HG03159 (cell line): Measurements from ENCODE around the gene CAMKK1.
A peak's percentile ranks its signal among the peaks of the same experiment; 100 is the strongest.
"Not testable (repeated sequence)": the region's sequence is repeated elsewhere in the genome, so short reads cannot be mapped to it uniquely, and the experiment has no call there.

Experiments used
- ATAC-seq: cut with Tn5 transposase; IDR thresholded peaks from one replicate; pipeline ENCODE4 v1.9.1; 2021; ENCODE audit warnings: mild to moderate bottlenecking, moderate library complexity; ENCODE audit not compliant: unreplicated experiment

The CAMKK1 gene

DNA sequence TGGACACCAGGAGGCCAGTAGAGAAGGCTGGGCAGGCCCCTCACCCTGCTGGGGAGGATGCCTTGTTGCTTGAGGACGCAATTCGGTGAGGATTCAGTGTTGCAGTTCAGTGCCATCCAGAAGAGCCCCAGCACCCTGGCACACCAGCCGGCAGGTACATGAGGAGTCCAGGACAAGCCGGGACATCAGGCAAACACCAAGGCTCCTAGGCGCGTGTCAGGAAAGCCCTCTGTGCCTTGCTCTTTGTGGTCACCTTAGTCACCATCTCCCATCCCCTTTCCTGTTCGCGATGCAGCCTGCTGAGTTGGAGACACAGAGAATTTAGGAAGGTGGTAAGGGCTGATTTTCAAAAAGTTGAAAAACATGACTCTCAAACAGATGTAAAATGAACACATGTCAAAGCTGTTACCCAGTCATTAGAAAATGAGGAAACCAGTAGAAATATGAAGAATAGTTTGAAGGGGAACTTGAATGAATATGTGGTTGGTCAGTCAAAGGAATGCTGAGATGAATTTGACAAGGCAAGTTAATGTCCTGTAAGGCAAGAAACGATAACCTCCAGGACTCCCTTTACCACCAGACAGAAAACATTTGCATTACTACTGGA, 44.5 kb downstream of the CAMKK1 start:
- ATAC-seq: no peak

GRCh38 chr17:3847165-3847670, 45.6 kb downstream of the CAMKK1 start:
- ATAC-seq: no peak

DNA sequence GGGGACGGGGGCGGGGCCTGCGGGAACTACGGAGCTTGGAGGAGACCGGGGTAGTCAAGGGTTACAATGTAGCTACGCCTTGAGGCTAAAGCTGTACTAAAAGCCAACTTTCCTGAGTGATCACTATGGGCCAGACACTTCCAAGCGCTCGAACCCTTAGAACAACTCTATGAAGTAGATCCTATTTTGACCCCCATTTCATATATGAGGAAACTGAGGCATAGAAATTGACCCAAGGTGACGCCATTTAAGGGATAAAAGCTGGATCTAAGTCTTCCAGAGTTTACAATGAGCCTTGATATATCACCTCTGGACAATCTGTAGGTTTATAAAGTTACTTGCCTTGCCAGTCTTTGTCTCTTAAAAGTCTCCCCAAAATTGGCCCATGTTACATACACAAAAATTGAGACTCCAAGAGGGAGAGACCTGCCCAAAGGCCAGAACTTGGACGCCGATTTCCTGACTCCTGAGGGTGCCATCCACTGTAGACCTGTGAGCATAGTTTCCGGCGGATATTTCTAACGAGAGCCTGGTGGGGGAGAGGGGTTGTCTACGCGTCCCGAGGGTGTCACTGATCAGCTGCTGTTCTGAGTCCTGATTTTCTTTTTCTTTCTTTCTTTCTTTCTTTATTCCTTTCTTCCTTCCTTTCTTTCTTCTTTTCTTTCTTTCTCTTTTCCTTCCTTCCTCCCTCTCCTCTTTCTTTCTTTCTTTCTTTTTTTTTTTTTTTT, 46.3 kb downstream of the CAMKK1 start:
- no peak for ATAC-seq

- ATAC-seq: peak; percentile 95
These were observed 47.0 kb downstream of the CAMKK1 start, which contains the start of gene NCBP3 for GRCh38 chr17:3845621-3846436. Gene NCBP3, minus strand, starts transcription at chr17:3846246. Its CDS starts 23 bp downstream, at chr17:3846223.

DNA sequence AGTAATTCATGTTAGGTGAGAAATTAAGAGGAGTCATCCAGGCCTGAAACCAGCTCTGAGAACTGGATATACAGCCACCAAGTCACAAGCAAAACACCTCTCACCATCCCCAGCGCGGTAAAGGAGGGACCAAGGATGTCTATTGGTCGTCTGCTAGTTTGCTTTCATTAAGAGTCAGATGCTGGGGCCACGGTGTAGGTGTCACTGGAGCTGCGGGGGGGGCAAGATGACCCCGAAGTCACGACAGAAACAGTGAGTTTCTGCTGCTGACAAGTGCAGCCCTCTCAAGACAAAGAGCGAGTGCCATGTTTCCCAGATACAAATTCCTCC, 47.6 kb downstream of the CAMKK1 start:
- peak; percentile 14 for ATAC-seq

- ATAC-seq: not testable (repeated sequence)
These were observed 48.3 kb downstream of the CAMKK1 start for GRCh38 chr17:3844556-3844955.

- no peak for ATAC-seq
These were observed 48.8 kb downstream of the CAMKK1 start for GRCh38 chr17:3843935-3844516.

DNA sequence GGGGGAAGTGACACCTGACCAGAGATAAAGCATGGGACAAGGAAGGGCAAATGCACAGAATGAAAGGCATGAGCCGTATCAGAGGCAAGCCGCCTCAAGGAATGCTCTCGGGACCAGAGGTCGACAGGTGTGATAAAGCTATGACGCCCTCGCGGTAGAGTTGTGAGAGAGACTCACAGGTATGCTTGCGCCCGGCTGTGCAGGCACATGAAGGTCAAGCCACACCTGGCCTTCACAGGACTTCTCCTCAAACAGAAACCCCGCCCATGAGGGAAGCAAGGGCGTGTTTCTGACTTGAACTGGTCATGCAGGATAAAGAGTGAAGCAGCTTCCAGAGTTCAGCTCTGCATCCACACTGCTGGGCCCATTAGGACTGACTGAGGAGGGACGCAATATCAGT, 54.6 kb downstream of the CAMKK1 start:
- ATAC-seq: no peak

GRCh38 chr17:3836551-3836950, 56.3 kb downstream of the CAMKK1 start:
- ATAC-seq: no peak

GRCh38 chr17:3835410-3836229, 57.2 kb downstream of the CAMKK1 start:
- no peak for ATAC-seq

DNA sequence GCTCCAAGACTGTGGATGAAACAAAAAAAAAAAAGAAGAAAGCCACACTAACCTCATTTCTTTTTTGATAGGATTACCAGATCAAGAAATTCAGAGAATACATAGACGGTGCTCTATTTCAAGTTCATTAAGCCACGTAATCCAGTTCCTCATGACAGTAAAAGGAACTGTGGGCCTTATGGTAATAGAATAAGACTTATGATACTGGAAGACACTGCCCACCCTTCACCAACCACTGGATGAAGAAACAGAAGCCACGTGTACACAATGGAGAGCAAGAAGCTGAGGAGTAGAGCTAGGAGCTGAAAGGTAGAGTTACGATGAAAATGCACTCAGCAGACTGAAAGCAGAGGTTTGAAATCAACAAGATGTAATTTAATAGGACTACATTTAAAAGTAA, 58.0 kb downstream of the CAMKK1 start:
- no peak for ATAC-seq

GRCh38 chr17:3828852-3829232, 64.0 kb downstream of the CAMKK1 start:
- ATAC-seq: no peak

GRCh38 chr17:3828151-3828851, 64.6 kb downstream of the CAMKK1 start:
- ATAC-seq: no peak

DNA sequence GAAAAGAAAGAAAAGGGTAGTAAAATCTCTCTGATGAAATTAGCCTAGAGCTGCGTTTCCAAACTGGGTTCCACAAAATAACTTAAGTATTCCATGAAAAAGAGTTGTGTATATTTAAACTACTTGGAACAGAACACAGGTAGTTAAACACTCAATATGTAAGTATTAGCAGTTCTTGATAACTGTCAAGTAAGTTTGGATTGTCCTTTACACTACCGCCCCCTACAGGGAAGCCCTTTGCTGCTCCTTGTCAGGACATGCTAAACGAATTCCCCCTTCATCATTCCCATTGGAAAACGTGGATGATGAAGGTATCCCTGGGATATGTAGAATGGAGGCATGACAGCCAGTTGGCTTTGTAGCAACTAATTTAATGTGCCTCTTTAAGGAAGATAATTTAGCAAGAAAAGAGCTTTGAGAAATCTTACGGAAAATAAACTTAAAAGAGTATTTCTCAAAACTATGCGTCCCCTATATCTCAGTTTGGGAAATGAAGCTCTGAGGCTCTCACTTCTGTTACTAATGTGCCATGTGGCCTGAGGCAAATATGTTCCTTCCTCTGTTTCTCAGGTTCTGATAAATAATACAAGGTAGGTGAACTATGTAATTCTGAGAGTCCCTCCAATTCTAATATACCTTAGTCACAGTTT, 65.6 kb downstream of the CAMKK1 start:
- ATAC-seq: no peak

DNA sequence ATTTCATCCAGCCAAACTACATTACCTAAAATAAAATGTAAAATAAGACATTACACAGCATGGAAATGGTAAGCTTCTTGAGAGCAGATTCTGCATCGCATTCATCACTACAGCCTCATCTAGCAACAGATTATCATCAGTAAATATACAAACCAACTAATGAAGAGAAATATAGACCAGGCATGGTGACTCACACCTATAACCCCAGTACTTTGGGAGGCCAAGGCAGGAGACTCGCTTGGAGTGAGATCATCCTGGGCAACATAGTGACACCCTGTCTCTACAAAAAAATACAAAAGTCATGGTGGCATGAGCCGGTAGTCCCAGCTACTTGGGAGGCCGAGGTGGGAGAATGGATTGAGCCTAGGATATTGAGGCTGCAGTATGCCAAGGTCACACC, 66.7 kb downstream of the CAMKK1 start:
- ATAC-seq: no peak

DNA sequence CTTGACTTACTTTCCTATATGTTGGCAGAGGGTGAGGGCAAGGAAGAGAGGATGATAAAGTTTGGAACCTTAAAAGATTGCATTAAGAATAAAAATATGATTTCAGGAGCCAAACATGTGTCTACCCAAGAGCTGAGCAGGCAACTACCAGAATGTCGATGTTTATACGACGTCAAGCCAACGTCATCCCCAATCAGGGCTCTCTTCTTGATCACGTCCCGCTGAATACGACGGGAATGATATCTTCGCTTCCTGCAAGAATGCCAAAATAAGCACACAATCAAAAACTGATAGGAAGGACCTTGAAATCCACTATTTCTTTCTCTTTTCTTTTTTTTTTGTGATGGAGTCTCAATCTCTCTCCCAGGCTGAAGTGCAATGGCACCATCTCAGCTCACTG, 71.8 kb downstream of the CAMKK1 start:
- no peak for ATAC-seq

- ATAC-seq: no peak
These were observed 74.1 kb downstream of the CAMKK1 start for GRCh38 chr17:3818786-3819185.

DNA sequence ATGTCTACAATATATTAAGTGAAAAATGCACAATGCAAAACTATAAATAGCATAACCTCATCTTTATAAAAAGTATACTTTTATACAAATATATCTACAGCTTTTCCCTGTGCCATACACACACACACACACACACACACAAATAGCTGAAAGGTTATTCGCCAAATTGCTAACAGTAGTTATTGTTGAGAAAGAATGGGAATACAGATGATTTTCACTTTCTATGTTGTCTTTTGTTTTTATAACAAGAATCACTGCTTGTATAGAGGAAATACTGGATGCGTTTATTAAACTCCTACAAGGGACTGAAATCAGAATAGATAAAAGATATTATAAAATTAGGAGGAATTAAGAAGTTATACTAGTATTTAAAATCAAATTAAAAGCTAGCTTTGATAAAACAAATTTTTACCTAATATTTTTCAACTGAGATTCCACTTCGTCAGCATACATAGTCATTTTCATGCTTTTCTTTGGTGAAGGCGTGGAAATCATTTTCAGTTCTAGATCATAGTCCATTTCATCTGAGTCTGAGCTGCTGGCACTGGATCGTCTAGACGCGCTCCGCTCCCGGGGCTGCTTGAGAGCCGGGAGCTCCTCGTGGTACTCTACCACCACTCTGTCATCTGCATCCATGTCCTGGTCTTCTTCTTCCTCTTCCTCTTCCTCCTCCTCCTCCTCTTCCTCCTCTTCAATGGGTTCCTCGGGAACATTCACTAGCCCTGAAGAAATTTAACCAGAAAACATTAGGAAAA, 74.8 kb downstream of the CAMKK1 start:
- ATAC-seq: no peak

GRCh38 chr17:3815925-3816324, 76.9 kb downstream of the CAMKK1 start:
- ATAC-seq: no peak
